ENCODE results near the gene WDR83. TPM values are rescaled to one million over a fixed set of nuclear protein-coding genes. Genes with fewer than 3 reads are reported as not detected.

Gene WDR83
- total and polyA plus RNA-seq, 5 donors from 2014 or later: 10.6 to 18.5 (median 13.0) TPM

DNA sequence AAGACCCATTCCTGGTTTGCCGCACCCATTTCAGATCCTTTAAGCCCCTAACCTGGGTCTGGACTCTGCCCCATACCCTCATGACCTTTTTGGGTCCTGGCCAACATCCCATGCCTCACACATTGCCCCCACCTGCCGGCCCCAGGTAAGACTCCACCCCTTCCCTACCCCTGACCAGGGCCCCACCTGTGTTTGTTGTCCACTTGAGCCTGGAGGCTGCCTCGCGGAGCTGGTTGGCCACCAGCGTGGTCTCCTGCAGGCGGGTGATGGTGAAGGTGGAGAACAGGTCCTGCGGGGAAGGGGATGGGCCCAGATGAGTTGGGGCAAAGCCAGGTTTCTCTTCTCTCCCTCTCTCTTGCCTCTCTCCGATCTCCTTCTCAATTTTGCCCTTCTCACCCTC, 19.6 kb upstream of the WDR83 start:
- H3K9me3 Mint-ChIP-seq: peaks cover 0 to 1% (median 0%) of the 10 kb centered on the region in 7 donors
- no peaks in the 10 kb centered on the region for H3K4me1 Mint-ChIP-seq
- no peaks in the 10 kb centered on the region for H3K27me3 ChIP-seq (ENCODE audit: control insufficient read depth, insufficient read depth, low read length)
- no peak overlapping the region for H3K27ac Mint-ChIP-seq
- no peaks in the 10 kb centered on the region for H3K27me3 Mint-ChIP-seq
- H3K27ac ChIP-seq (ENCODE audit: insufficient read depth, low read length, poor library complexity, severe bottlenecking): no peak overlapping the region
- H3K36me3 Mint-ChIP-seq: peaks cover 14% of the 10 kb centered on the region
- H3K4me3 Mint-ChIP-seq: no peak overlapping the region
- no peak overlapping the region for H3K4me3 ChIP-seq (ENCODE audit: low read depth, low read length)
- H3K9me3 ChIP-seq (ENCODE audit: control insufficient read depth in 2 of 2, low read length in 2 of 2): no peaks in the 10 kb centered on the region
- no peak for DNase-seq
- ATAC-seq (ENCODE audit: low read depth in 2 of 2): no peak
- no peaks in the 10 kb centered on the region for H3K4me1 ChIP-seq (ENCODE audit: control insufficient read depth, insufficient read depth, low read length, poor library complexity, severe bottlenecking)
- H3K36me3 ChIP-seq (ENCODE audit: control insufficient read depth, insufficient read depth, low read length): peaks cover 7% of the 10 kb centered on the region

DNA sequence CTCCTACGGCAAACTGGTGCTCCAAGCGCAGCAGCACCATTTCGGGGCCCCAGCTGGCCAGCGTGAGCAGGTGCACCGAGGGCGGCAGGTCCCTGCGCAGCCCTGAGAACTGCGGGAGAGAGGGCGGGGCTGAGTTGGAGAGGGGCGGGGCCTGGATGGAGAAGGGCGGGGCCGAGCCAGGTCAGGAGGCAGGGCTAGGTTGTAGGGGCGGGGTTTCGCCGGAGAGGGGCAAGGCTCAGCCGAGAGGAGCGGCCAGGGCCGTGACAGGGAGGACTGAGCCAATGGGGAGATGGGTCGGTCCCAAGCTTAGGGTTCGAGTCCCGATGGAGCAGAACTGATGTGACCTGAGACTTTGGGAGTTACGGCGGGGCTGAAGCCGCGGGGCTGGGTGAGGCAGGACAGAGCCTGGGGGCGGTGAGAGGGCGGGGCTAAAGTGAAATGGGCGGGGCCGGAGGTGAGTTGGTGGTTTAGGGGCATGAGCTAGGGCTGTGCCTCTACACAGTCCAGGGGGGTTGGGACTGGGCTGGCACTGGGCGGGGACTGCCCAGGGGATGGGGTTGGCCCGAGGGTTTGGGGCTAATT, 19.0 kb upstream of the WDR83 start:
- peaks cover 11% of the 10 kb centered on the region for H3K36me3 ChIP-seq (ENCODE audit: control insufficient read depth, insufficient read depth, low read length)
- no peak overlapping the region for H3K4me3 Mint-ChIP-seq
- no peaks in the 10 kb centered on the region for H3K27me3 ChIP-seq (ENCODE audit: control insufficient read depth, insufficient read depth, low read length)
- H3K36me3 Mint-ChIP-seq: peaks cover 14% of the 10 kb centered on the region
- H3K4me1 Mint-ChIP-seq: no peaks in the 10 kb centered on the region
- no peak overlapping the region for H3K27ac ChIP-seq (ENCODE audit: insufficient read depth, low read length, poor library complexity, severe bottlenecking)
- H3K9me3 ChIP-seq (ENCODE audit: control insufficient read depth in 2 of 2, low read length in 2 of 2): no peaks in the 10 kb centered on the region
- no peak overlapping the region for H3K27ac Mint-ChIP-seq
- H3K4me3 ChIP-seq (ENCODE audit: low read depth, low read length): no peak overlapping the region
- DNase-seq: no peak
- H3K9me3 Mint-ChIP-seq: peaks cover 0 to 1% (median 0%) of the 10 kb centered on the region in 7 donors
- H3K27me3 Mint-ChIP-seq: no peaks in the 10 kb centered on the region
- ATAC-seq (ENCODE audit: low read depth in 2 of 2): no peak
- H3K4me1 ChIP-seq (ENCODE audit: control insufficient read depth, insufficient read depth, low read length, poor library complexity, severe bottlenecking): no peaks in the 10 kb centered on the region

DNA sequence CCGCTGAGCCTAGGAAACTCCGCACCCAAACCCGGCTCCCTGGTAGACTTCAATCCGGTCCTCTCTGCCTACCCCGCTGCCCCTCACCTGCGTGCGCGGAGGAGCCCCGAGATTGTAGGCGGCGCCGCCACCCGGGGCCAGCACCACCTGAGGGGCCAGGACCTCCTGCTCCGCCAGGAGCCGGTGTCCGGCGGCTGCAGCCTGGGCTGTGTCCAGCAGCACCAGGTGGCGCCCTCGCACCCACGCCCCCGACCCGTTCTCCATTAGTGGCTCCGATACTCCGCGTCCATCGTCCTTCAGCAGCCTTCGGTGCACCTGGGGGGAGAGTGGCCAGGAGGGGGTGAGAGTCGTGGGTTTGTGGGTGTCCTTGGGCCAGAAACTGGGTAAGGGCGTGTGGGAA, 18.5 kb upstream of the WDR83 start:
- H3K4me1 Mint-ChIP-seq: no peaks in the 10 kb centered on the region
- no peaks in the 10 kb centered on the region for H3K4me1 ChIP-seq (ENCODE audit: control insufficient read depth, insufficient read depth, low read length, poor library complexity, severe bottlenecking)
- H3K36me3 Mint-ChIP-seq: peaks cover 14% of the 10 kb centered on the region
- no peak for ATAC-seq (ENCODE audit: low read depth in 2 of 2)
- H3K4me3 Mint-ChIP-seq: no peak overlapping the region
- no peak for DNase-seq
- no peak overlapping the region for H3K27ac Mint-ChIP-seq
- peaks cover 11% of the 10 kb centered on the region for H3K36me3 ChIP-seq (ENCODE audit: control insufficient read depth, insufficient read depth, low read length)
- peaks cover 0 to 1% (median 0%) of the 10 kb centered on the region in 7 donors for H3K9me3 Mint-ChIP-seq
- H3K4me3 ChIP-seq (ENCODE audit: low read depth, low read length): no peak overlapping the region
- H3K27me3 ChIP-seq (ENCODE audit: control insufficient read depth, insufficient read depth, low read length): no peaks in the 10 kb centered on the region
- H3K27ac ChIP-seq (ENCODE audit: insufficient read depth, low read length, poor library complexity, severe bottlenecking): no peak overlapping the region
- H3K27me3 Mint-ChIP-seq: no peaks in the 10 kb centered on the region
- no peaks in the 10 kb centered on the region for H3K9me3 ChIP-seq (ENCODE audit: control insufficient read depth in 2 of 2, low read length in 2 of 2)

DNA sequence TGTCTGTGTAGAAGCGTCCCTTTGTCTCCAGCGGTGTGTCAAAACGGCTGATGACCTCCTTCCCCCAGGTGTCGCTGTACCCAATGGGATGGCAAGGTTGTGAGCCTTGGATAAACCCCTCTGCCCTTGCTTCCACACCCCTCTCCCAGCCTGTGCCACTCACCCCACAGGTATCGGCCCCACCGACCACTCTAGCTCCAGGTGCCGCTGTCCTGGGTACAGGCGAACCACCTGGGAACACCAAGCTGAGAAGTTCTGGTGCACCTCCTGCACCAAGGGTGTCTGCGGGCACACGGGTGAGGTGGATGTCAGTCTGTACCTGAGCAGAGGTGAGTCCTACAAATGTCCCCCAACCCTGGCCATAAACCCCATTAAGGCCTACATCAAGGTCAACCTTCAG, 16.7 kb upstream of the WDR83 start:
- Histone ChIP-seq H3K36me3 (ENCODE audit: control insufficient read depth, insufficient read depth, low read length) (peaks cover 15% of the 10 kb centered on the region), H3K4me3 (ENCODE audit: low read depth, low read length) (no peak overlapping the region), H3K4me1 (ENCODE audit: control insufficient read depth, insufficient read depth, low read length, poor library complexity, severe bottlenecking) (no peaks in the 10 kb centered on the region), H3K27ac (ENCODE audit: insufficient read depth, low read length, poor library complexity, severe bottlenecking) (no peak overlapping the region), H3K9me3 (ENCODE audit: control insufficient read depth in 2 of 2, low read length in 2 of 2) (no peaks in the 10 kb centered on the region), H3K27me3 (ENCODE audit: control insufficient read depth, insufficient read depth, low read length) (no peaks in the 10 kb centered on the region)
- Mint-ChIP-seq H3K4me3 (no peak overlapping the region), H3K27me3 (no peaks in the 10 kb centered on the region), H3K27ac (no peak overlapping the region), H3K36me3 (peaks cover 17% of the 10 kb centered on the region), H3K9me3 (peaks cover 0 to 1% (median 0%) of the 10 kb centered on the region in 7 donors), H3K4me1 (peaks cover 0 to under 1% (median 0%) of the 10 kb centered on the region in 4 donors)
- no peak for ATAC-seq (ENCODE audit: low read depth in 2 of 2)
- no peak for DNase-seq

DNA sequence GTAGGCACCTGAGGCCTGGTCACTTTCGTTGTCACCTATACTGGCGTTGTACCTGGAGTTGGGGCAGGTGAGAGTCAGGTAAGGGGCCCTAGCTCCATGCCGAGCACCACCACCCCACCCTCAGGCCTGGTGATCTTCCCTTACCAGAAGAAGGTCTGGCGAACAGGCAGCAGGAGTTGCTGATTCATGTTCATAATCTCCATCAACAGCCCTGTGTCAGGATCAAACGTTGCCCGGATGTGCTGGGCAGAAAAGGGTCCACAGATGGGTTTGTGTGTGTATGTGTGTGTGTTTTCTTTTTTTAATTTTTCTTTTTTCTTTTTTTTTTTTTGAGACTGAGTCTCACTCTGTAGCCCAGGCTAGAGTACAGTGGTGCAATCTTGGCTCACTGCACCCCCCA, 14.4 kb upstream of the WDR83 start:
- DNase-seq (no peak), ATAC-seq (ENCODE audit: low read depth in 2 of 2) (no peak)
- Mint-ChIP-seq H3K4me3 (no peak overlapping the region), H3K4me1 (peaks cover 0 to 5% (median 0%) of the 10 kb centered on the region in 4 donors), H3K27ac (no peak overlapping the region), H3K9me3 (peaks cover 0 to 1% (median 0%) of the 10 kb centered on the region in 7 donors), H3K36me3 (peaks cover 28% of the 10 kb centered on the region), H3K27me3 (no peaks in the 10 kb centered on the region)
- H3K27ac ChIP-seq (ENCODE audit: insufficient read depth, low read length, poor library complexity, severe bottlenecking): no peak overlapping the region
- H3K36me3 ChIP-seq (ENCODE audit: control insufficient read depth, insufficient read depth, low read length): peaks cover 31% of the 10 kb centered on the region
- H3K27me3 ChIP-seq (ENCODE audit: control insufficient read depth, insufficient read depth, low read length): no peaks in the 10 kb centered on the region
- H3K4me1 ChIP-seq (ENCODE audit: control insufficient read depth, insufficient read depth, low read length, poor library complexity, severe bottlenecking): no peaks in the 10 kb centered on the region
- H3K9me3 ChIP-seq (ENCODE audit: control insufficient read depth in 2 of 2, low read length in 2 of 2): no peaks in the 10 kb centered on the region
- no peak overlapping the region for H3K4me3 ChIP-seq (ENCODE audit: low read depth, low read length)

DNA sequence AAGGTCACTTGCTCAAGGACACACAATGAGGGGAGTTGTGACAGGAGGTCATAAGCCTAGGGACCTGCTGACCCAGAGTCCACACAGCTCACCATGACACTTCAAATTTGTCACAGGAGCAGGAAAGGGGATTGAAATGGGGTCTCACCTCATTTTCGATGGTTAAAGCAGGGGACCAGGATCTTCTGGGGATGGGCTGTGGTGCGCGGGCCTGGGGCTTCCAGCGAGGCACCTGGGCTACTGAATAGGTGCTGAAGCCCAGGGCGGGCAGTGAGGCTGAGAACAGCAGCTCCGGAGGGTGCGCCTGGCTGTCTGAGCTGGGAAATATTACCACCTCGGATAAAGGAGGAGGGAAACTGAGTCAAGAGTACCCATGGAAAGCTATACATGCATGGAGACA, 11.1 kb upstream of the WDR83 start:
- Mint-ChIP-seq H3K36me3 (peaks cover 33% of the 10 kb centered on the region), H3K9me3 (peaks cover 0 to 1% (median 0%) of the 10 kb centered on the region in 7 donors), H3K27me3 (no peaks in the 10 kb centered on the region), H3K27ac (peak overlapping the region in 2 of 3 donors; percentile 65 to 66), H3K4me3 (no peak overlapping the region), H3K4me1 (peaks cover 0 to 5% (median under 1%) of the 10 kb centered on the region in 4 donors)
- Histone ChIP-seq H3K27me3 (ENCODE audit: control insufficient read depth, insufficient read depth, low read length) (no peaks in the 10 kb centered on the region), H3K27ac (ENCODE audit: insufficient read depth, low read length, poor library complexity, severe bottlenecking) (no peak overlapping the region), H3K4me3 (ENCODE audit: low read depth, low read length) (no peak overlapping the region), H3K9me3 (ENCODE audit: control insufficient read depth in 2 of 2, low read length in 2 of 2) (no peaks in the 10 kb centered on the region), H3K4me1 (ENCODE audit: control insufficient read depth, insufficient read depth, low read length, poor library complexity, severe bottlenecking) (no peaks in the 10 kb centered on the region), H3K36me3 (ENCODE audit: control insufficient read depth, insufficient read depth, low read length) (peaks cover 45% of the 10 kb centered on the region)
- no peak for DNase-seq
- ATAC-seq (ENCODE audit: low read depth in 2 of 2): no peak

DNA sequence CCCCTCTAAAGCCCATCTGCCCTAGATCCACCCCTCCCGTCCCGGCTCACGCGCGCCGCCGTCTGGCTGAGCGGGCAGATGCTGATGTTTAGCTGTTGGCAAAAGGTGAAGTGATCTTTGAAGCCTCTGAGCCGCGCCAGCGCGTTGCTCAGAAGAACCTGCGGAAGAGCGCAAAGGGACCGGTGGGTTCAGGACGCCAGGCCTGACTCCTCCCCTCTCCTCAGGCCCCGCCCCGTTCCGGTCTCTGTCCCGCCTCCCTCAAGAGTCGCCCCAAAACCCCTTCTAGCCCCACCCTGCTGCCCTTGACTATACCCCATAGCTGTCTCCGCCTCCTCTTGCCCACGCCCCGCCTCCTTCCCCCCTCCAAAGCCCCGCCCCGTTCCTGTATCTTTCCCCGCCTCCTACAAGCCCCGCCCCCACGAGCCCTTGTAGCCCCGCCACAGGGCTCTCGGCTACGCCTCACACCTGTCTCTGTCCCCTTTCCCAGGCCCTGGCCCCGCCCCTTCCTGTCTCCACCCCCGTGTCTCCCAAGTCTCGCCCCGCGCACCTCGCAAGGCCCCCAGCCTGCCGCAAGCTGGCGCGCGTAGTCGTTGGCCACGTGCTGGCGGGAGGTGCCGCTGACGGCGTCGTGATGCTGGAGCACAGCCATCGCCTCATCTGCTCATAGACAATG, 9.6 kb upstream of the WDR83 start:
- H3K4me1 Mint-ChIP-seq: peaks cover 0 to 5% (median under 1%) of the 10 kb centered on the region in 4 donors
- no peak for ATAC-seq (ENCODE audit: low read depth in 2 of 2)
- Histone ChIP-seq H3K9me3 (ENCODE audit: control insufficient read depth in 2 of 2, low read length in 2 of 2) (no peaks in the 10 kb centered on the region), H3K27me3 (ENCODE audit: control insufficient read depth, insufficient read depth, low read length) (no peaks in the 10 kb centered on the region), H3K4me3 (ENCODE audit: low read depth, low read length) (no peak overlapping the region), H3K36me3 (ENCODE audit: control insufficient read depth, insufficient read depth, low read length) (peaks cover 52% of the 10 kb centered on the region), H3K4me1 (ENCODE audit: control insufficient read depth, insufficient read depth, low read length, poor library complexity, severe bottlenecking) (no peaks in the 10 kb centered on the region), H3K27ac (ENCODE audit: insufficient read depth, low read length, poor library complexity, severe bottlenecking) (no peak overlapping the region)
- H3K36me3 Mint-ChIP-seq: peaks cover 24% of the 10 kb centered on the region
- H3K27me3 Mint-ChIP-seq: no peaks in the 10 kb centered on the region
- H3K4me3 Mint-ChIP-seq: no peak overlapping the region
- DNase-seq: no peak
- H3K9me3 Mint-ChIP-seq: peaks cover 0 to 1% (median 0%) of the 10 kb centered on the region in 7 donors
- H3K27ac Mint-ChIP-seq: peak overlapping the region in 1 of 3 donors; percentile 60

DNA sequence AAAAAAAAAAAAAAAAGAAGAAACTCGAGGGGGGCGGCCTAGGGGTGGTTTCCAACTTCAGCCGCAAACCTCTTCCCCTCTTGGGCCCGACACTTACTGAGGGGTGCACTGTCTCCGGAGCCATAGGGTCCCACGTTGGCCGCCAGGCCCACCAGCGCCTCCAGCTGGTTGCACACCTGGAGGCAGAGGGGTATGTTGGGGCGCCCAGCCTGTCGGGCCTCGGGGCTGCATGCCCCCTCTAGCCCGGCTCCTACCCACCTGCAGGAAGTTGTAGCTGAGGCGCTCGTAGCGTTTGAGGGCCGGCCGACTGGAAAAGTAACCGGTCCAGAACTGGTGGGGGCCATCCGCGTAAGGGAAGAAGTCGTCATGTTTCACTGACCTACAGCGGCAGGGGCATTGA, 8.6 kb upstream of the WDR83 start:
- DNase-seq: no peak
- H3K27me3 Mint-ChIP-seq: no peaks in the 10 kb centered on the region
- peaks cover 0 to 5% (median under 1%) of the 10 kb centered on the region in 4 donors for H3K4me1 Mint-ChIP-seq
- Histone ChIP-seq H3K4me3 (ENCODE audit: low read depth, low read length) (no peak overlapping the region), H3K27ac (ENCODE audit: insufficient read depth, low read length, poor library complexity, severe bottlenecking) (no peak overlapping the region), H3K4me1 (ENCODE audit: control insufficient read depth, insufficient read depth, low read length, poor library complexity, severe bottlenecking) (no peaks in the 10 kb centered on the region), H3K9me3 (ENCODE audit: control insufficient read depth in 2 of 2, low read length in 2 of 2) (no peaks in the 10 kb centered on the region), H3K36me3 (ENCODE audit: control insufficient read depth, insufficient read depth, low read length) (peaks cover 55% of the 10 kb centered on the region), H3K27me3 (ENCODE audit: control insufficient read depth, insufficient read depth, low read length) (no peaks in the 10 kb centered on the region)
- no peak overlapping the region for H3K4me3 Mint-ChIP-seq
- H3K27ac Mint-ChIP-seq: no peak overlapping the region
- ATAC-seq (ENCODE audit: low read depth in 2 of 2): no peak
- peaks cover 0 to 1% (median 0%) of the 10 kb centered on the region in 7 donors for H3K9me3 Mint-ChIP-seq
- peaks cover 24% of the 10 kb centered on the region for H3K36me3 Mint-ChIP-seq
